Measurements from ENCODE around the gene ZNHIT1. TPM values are rescaled to one million over a fixed set of nuclear protein-coding genes. Genes with fewer than 3 reads are reported as not detected.
"Not testable (repeated sequence)": the region's sequence is repeated elsewhere in the genome, so short reads cannot be mapped to it uniquely, and the experiment has no call there.

The ZNHIT1 gene
- polyA plus RNA-seq, 1 of the 3 experiments (the other 2 are of a cell fraction), result 101 TPM

DNA sequence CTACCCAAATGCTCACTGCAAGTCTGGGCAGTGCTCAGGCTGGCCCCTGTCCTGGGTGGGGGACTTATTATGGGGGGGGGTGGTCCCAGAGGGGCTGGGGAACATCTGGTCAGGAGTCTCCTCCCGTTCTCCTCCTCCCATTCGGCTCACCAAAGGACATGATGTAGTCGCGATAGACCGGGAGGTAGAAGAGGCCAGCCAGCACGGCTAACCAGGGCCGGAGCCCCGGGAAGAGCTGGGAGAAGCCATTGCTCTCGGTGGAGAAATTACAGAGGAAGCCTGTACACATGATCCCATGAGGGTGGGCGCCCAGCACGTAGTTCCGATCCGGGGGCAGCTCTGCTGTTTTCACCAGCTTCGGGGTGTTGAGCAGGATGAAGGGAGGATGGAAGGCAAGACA lies 19.5 kb upstream of the ZNHIT1 start:
- Histone ChIP-seq H3K4me3 (ENCODE audit: low read depth in 2 of 2, low read length in 1 of 2) (no peak overlapping the region), H3K9ac (no peak overlapping the region), H3K4me1 (ENCODE audit: control insufficient read depth in 1 of 2, insufficient read depth in 2 of 2, low read depth in 1 of 2, low read length in 1 of 2) (no peaks in the 10 kb centered on the region), H3F3A (replicated peaks; ENCODE audit: insufficient read depth) (no peaks in the 10 kb centered on the region), H2AFZ (ENCODE audit: low read depth) (no peak overlapping the region), H4K20me1 (ENCODE audit: insufficient read depth) (no peaks in the 10 kb centered on the region), H3K27me3 (ENCODE audit: insufficient read depth) (no peaks in the 10 kb centered on the region; the same call in 1 of the 2 replicates), H3K36me3 (replicated peaks in 1 of 2; ENCODE audit: control insufficient read depth in 1 of 2, insufficient read depth in 2 of 2, low read length in 1 of 2) (no peaks in the 10 kb centered on the region), H3K9me2 (no peaks in the 10 kb centered on the region), H3K9me3 (no peaks in the 10 kb centered on the region), H3K4me2 (no peak overlapping the region), H3K27ac (ENCODE audit: low read depth in 2 of 2, low read length in 1 of 2) (no peak overlapping the region), H3K79me2 (ENCODE audit: insufficient read depth) (no peaks in the 10 kb centered on the region)
- DNase-seq, result no peak
- WGBS (ENCODE audit: low lambda C conversion rate), result 90% methylated on average over 14 of the region's 14 CpGs
- ChIA-PET POLR2A (interaction anchor here (0.6 to 1.7 kb wide), 2 partner anchors 19 to 43 kb away, joined by 5 read pairs; partner anchors contain the start of genes PLOD3 and ZNHIT1), CTCF (interaction anchor here (0.9 to 1.8 kb wide), 3 partner anchors 20 to 104 kb away, joined by 3 to 13 read pairs (median 3); partner anchors contain the start of gene ZNHIT1)
- TF ChIP-seq GATA2 (CRISPR knock-in tag; IDR thresholded peaks at IDR 0.05), result no peak
- TF ChIP-seq, protein P1, sequence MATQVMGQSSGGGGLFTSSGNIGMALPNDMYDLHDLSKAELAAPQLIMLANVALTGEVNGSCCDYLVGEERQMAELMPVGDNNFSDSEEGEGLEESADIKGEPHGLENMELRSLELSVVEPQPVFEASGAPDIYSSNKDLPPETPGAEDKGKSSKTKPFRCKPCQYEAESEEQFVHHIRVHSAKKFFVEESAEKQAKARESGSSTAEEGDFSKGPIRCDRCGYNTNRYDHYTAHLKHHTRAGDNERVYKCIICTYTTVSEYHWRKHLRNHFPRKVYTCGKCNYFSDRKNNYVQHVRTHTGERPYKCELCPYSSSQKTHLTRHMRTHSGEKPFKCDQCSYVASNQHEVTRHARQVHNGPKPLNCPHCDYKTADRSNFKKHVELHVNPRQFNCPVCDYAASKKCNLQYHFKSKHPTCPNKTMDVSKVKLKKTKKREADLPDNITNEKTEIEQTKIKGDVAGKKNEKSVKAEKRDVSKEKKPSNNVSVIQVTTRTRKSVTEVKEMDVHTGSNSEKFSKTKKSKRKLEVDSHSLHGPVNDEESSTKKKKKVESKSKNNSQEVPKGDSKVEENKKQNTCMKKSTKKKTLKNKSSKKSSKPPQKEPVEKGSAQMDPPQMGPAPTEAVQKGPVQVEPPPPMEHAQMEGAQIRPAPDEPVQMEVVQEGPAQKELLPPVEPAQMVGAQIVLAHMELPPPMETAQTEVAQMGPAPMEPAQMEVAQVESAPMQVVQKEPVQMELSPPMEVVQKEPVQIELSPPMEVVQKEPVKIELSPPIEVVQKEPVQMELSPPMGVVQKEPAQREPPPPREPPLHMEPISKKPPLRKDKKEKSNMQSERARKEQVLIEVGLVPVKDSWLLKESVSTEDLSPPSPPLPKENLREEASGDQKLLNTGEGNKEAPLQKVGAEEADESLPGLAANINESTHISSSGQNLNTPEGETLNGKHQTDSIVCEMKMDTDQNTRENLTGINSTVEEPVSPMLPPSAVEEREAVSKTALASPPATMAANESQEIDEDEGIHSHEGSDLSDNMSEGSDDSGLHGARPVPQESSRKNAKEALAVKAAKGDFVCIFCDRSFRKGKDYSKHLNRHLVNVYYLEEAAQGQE (IDR thresholded peaks at IDR 0.05; ENCODE audit: low read depth, low read length), result no peak
- TF ChIP-seq CHD2 (IDR thresholded peaks at IDR 0.05; ENCODE audit: low read length, partially characterized antibody), result no peak
- TF ChIP-seq, protein P2, sequence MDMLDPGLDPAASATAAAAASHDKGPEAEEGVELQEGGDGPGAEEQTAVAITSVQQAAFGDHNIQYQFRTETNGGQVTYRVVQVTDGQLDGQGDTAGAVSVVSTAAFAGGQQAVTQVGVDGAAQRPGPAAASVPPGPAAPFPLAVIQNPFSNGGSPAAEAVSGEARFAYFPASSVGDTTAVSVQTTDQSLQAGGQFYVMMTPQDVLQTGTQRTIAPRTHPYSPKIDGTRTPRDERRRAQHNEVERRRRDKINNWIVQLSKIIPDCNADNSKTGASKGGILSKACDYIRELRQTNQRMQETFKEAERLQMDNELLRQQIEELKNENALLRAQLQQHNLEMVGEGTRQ (IDR thresholded peaks at IDR 0.05; ENCODE audit: borderline replicate concordance, low read depth, low read length), result no peak
- TF ChIP-seq TEAD4 (IDR thresholded peaks at IDR 0.05; ENCODE audit: borderline replicate concordance, insufficient read depth), result no peak
- no peak for TF ChIP-seq SMC3 (IDR thresholded peaks at IDR 0.05; ENCODE audit: low read depth, low read length)
- TF ChIP-seq RXRA (IDR thresholded peaks at IDR 0.05; ENCODE audit: borderline replicate concordance, low read depth), result no peak
- TF ChIP-seq, protein P3, sequence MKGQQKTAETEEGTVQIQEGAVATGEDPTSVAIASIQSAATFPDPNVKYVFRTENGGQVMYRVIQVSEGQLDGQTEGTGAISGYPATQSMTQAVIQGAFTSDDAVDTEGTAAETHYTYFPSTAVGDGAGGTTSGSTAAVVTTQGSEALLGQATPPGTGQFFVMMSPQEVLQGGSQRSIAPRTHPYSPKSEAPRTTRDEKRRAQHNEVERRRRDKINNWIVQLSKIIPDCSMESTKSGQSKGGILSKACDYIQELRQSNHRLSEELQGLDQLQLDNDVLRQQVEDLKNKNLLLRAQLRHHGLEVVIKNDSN (IDR thresholded peaks at IDR 0.05; ENCODE audit: borderline replicate concordance, low read depth), result no peak

DNA sequence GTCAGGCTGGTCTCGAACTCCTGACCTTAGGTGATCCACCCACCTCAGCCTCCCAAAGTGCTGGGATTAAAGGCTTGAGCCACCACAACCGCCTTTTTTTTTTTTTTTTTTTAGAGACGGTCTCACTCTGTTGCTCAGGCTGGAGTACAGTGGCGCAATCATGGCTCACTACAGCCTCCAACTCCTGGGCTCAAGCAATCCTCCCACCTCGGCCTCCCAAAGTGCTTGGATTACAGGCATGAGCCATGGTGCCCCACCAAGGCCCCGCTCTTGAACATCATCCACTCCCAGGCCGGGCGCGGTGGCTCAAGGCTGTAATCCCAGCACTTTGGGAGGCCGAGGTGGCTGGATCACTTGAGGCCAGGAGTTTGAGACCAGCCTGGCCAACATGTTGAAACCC lies 18.4 kb upstream of the ZNHIT1 start:
- DNase-seq; H3K9me3 ChIP-seq; H3K4me3 ChIP-seq (ENCODE audit: low read depth in 2 of 2, low read length in 1 of 2); H3F3A ChIP-seq (replicated peaks; ENCODE audit: insufficient read depth); H3K4me1 ChIP-seq (ENCODE audit: control insufficient read depth in 1 of 2, insufficient read depth in 2 of 2, low read depth in 1 of 2, low read length in 1 of 2); H3K27me3 ChIP-seq (ENCODE audit: insufficient read depth); H2AFZ ChIP-seq (ENCODE audit: low read depth); H3K36me3 ChIP-seq (replicated peaks in 1 of 2; ENCODE audit: control insufficient read depth in 1 of 2, insufficient read depth in 2 of 2, low read length in 1 of 2); H3K9me2 ChIP-seq; H3K9ac ChIP-seq; H4K20me1 ChIP-seq (ENCODE audit: insufficient read depth); H3K79me2 ChIP-seq (ENCODE audit: insufficient read depth); H3K4me2 ChIP-seq; H3K27ac ChIP-seq (ENCODE audit: low read depth in 2 of 2, low read length in 1 of 2): not testable (repeated sequence)
- ChIA-PET CTCF (interaction anchor here (0.9 to 1.8 kb wide), 6 partner anchors 7 to 105 kb away, joined by 3 to 13 read pairs (median 7); no protein-coding TSS in a partner anchor), POLR2A (interaction anchor here (1.7 kb wide), 1 partner anchor 18 kb away, joined by 5 read pairs; the partner anchor contains the start of genes PLOD3 and ZNHIT1)
- 82% methylated on average over 10 of the region's 10 CpGs for WGBS (ENCODE audit: low lambda C conversion rate)
